GM20431 (cell line): Measurements from ENCODE around the gene CAMTA1.

Experiments
- in situ Hi-C: fragments of 300-500 bp; cut with MseI, MboI; formaldehyde crosslinking; loops from one replicate; pipeline ENCODE4 v1.15.0; 2020; ENCODE audit warnings: low sequenced_read_pairs; ENCODE audit not compliant: unreplicated experiment

CAMTA1 gene

GRCh38 chr1:7296968-7297367 is 511.7 kb downstream of the CAMTA1 start:
- in situ Hi-C loops: no loop called here

DNA sequence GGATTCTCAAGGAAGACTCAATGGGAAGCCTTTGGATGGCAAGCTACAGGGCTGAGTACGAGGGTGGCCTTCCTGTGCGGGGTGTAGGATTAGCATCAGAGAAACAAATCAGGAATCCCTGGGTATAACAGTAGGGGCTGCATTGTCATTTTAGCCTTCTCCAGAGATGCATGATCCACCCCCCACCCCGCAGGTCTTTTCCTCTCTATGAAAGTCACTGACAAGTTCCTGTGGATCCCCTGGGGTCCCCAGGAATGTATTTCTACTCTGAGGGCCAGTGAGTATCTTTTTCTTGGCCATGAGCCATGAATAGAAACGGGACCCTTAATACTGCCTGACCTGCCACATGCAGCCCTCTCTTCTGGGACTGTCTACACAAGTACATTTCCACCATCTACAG is 512.9 kb downstream of the CAMTA1 start:
- in situ Hi-C loops: no loop called here

- in situ Hi-C loops: no loop called here
Measured at GRCh38 chr1:7298749-7299151, 513.5 kb downstream of the CAMTA1 start.

GRCh38 chr1:7299329-7299799 is 514.1 kb downstream of the CAMTA1 start:
- in situ Hi-C loops: no loop called here

GRCh38 chr1:7299994-7300393 is 514.7 kb downstream of the CAMTA1 start:
- in situ Hi-C loops: no loop called here

DNA sequence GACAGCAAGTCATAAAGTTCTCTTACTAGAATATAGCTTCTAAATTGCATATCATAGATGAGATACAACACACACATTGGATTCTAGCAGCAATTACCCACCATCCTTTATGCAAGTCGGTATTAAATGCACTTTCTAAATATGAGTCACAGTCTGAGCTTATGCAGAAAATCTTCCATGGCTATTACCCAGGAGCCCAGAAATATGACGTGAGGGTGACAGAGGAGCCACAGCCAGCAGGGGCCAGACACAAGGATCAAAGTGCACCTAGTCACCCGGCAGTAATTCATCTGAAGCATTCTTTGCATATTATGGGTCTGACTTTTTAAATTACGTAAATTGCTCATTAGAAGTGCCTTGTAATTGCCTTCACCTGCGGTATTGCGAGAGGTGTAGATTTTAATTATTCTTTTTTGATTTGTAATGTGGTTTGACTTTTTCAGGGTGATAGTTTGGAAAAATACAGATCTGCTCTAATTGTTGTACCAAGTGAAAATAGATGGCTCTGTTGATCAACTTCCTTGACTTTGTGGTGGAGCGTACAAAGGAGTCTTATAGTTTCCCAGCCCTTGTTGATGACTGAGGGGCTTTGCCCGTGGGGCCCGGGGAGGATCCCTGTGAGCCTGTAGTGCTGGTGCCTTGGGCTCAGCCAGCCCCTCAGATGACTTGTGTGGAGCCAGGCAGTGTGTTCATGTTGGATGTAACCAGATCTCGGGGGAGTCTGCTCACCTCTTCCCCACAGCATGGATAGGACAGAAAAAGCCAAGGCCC is 515.8 kb downstream of the CAMTA1 start:
- in situ Hi-C loops: no loop called here

DNA sequence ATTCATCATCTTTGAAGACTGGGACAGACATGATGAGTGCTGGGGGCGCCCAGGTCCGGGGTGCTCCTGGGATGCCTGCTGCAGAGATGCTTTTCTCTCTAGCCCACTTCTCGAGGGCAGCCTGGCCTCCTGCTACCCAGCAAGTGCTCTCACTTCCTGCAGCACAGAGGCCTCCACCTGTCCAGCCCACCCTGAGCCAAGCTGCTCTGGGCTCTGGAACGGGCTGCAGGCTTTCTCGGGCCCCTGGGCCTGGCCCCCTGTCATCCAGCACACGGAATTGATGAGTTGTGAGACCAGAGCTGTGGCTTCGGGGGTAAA is 516.4 kb downstream of the CAMTA1 start:
- in situ Hi-C loops: no loop called here

DNA sequence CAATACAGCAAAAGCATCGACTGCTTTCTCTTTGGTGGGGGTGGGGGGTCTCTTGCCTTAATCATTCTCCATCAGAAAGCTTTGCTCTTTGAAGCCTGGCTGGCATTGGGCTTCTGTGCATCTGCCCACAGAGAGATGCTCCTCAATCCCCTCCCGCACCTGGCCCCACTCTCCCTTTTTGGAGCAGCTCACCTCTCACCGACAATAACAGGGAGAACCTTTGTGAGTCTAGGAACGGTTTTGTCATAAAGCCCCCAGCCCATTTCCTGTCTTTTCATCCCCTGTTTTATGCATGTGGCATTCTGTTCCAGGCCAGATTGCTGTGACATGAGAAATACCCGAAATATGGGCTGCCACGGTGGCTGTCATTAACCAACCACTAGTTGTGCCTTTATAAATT is 516.9 kb downstream of the CAMTA1 start:
- in situ Hi-C loops: no loop called here

DNA sequence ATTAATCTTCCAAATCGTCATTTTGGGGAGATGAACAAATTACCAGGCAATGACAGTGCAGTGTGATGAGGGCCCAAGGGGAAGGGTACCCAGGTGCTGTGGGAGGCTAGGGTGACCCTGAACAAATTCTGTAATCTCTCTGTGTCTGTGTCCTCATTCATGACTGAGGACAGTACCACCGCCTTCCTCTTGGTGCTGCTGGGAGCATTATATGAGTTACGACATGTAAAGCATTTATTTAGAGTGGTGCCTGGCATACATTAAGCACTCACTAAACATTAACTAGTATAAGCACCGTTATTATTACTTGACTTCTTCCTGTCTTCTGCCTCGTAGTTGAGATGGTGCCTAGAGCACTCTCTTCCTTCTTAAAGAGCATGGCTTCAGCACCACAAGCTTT is 517.6 kb downstream of the CAMTA1 start:
- in situ Hi-C loops: no loop called here

DNA sequence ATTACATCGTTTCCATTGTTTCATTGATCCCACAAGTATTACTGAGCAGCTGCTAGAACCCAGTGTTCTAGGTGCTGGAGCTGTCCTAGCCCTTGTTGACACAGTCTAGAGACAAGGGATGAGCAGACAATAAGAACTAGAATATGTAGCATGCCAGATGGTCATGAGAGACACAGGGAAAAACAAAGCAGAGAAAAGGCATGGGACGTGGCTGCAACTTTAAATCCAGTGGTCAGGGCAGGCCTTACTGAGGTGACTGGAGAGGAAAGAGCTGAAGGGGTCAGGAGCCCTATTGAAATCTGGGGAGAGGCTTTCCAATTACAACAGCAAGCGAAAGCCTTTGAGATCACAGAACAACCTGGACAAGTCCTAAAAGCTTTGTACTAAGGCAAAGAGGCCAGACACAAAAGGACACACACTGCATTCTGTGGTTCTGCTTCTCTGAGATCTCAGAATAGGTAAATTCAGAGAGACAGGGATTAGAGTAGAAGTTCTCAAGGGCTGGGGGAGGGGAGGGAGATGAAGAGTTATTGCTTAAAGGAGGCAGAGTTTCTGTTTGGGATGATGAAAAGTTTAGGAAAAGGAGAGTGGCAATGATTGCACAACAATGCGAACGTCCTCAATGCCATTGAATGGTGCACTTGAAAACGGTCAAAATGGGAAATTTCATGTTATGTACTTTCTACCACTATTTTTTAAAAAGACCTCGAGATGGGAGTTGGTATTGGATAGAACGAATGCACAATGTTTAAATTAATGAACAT is 518.5 kb downstream of the CAMTA1 start:
- in situ Hi-C loops: no loop called here

DNA sequence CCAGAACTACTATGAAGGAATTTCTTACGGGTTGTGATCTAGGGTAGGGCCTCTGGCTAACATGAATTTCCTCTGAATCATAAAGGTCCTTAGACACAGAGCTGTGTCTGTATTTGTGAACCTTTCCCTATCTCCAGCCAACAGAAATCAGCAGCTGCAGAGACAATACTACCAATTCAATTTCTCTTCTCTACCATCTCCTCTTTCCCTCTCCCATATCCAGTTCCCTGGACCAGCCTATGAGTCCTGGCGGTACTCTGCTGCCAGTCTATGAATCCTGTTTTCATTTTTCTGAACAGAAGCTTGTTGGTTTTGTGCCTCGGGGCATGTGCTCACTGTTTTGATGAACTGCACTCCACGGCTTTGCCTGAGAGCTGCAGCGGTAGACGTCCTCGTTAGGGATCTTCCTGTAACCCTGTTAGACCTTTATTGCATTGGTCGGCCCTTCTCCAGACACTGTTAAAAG is 527.9 kb downstream of the CAMTA1 start:
- in situ Hi-C loops: no loop called here

GRCh38 chr1:7313826-7314225 is 528.6 kb downstream of the CAMTA1 start:
- in situ Hi-C loops: no loop called here

GRCh38 chr1:7315316-7315715 is 530.1 kb downstream of the CAMTA1 start:
- in situ Hi-C loops: no loop called here

DNA sequence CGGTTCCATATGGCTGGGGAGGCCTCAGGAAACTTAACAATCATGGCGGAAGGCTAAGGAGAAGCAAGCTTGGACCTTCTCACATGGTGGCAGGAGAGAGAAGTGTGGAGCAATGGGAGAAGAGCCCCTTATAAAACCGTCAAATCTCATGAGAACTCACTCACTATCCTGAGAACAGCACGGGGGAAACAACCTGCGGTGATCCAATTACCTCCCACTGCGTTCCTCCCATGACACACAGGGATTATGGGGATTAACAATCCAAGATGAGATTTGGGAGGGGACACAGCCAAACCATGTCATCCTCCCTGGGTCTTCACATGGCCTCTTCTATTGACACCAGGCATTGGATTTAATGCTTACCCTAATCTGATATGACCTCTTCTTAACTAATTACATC is 530.7 kb downstream of the CAMTA1 start:
- in situ Hi-C loops: no loop called here

- in situ Hi-C loops: no loop called here
Measured at GRCh38 chr1:7317888-7318287, 532.6 kb downstream of the CAMTA1 start.

GRCh38 chr1:7319196-7319595 is 533.9 kb downstream of the CAMTA1 start:
- in situ Hi-C loops: no loop called here

GRCh38 chr1:7320661-7321060 is 535.4 kb downstream of the CAMTA1 start:
- in situ Hi-C loops: no loop called here

DNA sequence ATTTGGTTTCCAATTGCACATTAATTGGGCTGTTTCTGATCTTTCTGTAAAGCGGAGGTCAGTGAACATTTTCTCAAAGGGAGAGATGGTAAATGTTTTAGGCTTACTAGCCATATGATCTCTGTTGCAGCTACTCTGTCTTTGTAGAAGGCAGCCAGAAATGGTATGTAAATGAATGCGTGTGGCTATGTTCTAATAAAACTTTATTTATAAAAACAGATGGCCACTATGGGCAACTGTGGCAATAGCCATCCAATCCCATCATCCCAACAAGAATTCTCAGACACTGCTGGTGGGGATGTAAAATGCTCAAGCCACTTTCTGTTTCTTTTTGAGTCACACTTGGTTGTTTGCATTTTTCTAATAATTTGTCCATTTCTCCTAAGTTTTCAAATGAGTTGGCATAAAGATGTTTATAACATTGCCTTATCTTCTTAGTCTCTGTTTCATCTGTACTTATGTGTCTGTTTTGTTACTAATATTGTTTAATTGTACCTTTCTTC is 537.1 kb downstream of the CAMTA1 start:
- in situ Hi-C loops: no loop called here

GRCh38 chr1:7322912-7323311 is 537.7 kb downstream of the CAMTA1 start:
- in situ Hi-C loops: no loop called here

DNA sequence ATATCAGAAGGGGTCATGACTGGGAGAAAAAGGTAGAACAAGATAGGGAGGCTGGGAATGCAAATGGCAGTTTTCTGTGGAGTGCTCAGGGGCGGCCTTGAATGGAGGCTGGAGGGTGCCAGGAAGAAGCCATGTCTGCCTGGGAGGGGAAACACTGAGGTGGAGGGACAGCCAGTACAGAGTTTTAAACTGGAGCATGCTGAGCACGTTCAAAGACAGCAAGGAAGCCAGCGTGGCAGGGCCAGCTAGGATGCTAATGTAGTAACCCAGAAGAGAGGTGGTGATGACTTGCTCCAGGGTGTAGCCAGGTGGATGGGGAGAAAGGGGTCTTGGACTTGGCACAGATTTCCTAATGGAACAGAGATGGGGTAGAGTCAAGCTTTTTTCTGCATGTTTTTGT is 540.0 kb downstream of the CAMTA1 start:
- in situ Hi-C loops: no loop called here

- in situ Hi-C loops: no loop called here
Measured at GRCh38 chr1:7326366-7326765, 541.1 kb downstream of the CAMTA1 start.
